Stimulated activated CD4-positive, alpha-beta T cell treated with anti-CD3 and anti-CD28 coated beads, Interleukin-4, amount 100 ng/mL, for 24 hours (primary cell): ENCODE results near the gene FAM227A.

Experiments used
- DNase-seq: peaks from one replicate; pipeline ENCODE4 v3.0.0-alpha.2; 2020

FAM227A gene

DNA sequence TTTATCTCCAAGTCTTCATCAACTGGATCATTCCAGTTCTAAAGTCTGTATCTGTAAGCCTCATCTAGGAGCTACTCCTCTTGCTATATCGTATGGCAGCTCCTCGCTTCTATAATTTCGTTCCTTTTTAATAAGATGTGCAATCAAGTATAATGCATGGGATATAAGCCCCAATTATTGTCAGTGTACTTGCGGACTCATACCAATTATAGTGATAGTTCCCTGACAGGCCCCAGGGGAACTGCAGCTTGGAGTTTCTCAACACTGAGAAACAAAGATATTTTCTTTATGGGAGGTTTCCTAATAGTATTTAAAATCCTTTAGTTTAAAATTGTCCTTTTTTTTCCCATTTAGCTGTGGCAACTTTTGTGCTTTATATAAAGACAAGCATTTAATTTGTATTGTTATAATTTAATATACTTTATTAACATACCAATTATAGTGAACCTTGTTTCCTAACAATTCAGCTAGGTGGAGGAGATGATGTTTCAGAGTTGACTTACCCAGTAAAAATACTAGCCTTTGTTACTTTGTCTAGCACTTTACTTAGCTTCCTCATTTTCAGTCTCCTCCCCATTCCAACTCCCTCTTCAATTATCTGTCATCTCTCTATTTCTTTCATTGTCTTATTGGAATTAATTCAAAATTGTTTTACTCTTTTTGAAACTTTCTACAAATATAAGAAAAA, 124.8 kb downstream of the FAM227A start:
- no peak for DNase-seq
